SK-N-SH treated with all-trans-retinoic acid at 6 μM for 48 hours (cell line): ENCODE data around the gene SULT1A1.
"Not testable (repeated sequence)": the region's sequence is repeated elsewhere in the genome, so short reads cannot be mapped to it uniquely, and the experiment has no call there.

ENCODE experiments used
- CSRNP3 ChIP-seq: fragments of 250-450 bp; sonication (Bioruptor Pico); IDR thresholded peaks from 2 replicates; pipeline ENCODE4 v1.5.1; 2021; ENCODE audit warnings: mild to moderate bottlenecking, moderate library complexity
- ZC3H10 ChIP-seq: fragments of 250-450 bp; sonication (Bioruptor Pico); IDR thresholded peaks from 2 replicates; pipeline ENCODE4 v1.5.1; 2021; ENCODE audit warnings: mild to moderate bottlenecking, moderate library complexity
- ZNF8 ChIP-seq: fragments of 450-650 bp; formaldehyde crosslinking; IDR thresholded peaks from 2 replicates; pipeline ENCODE4 v1.5.0; 2020; ENCODE audit warnings: mild to moderate bottlenecking, moderate library complexity

- not testable (repeated sequence) for TF ChIP-seq ZNF8, ZC3H10, CSRNP3 (CRISPR knock-in tag)
Measured at GRCh38 chr16:28602062-28602461, 7.8 kb downstream of the SULT1A1 start.
